SW 1271 (cell line): ENCODE results near the gene ALDH16A1.

Source experiments
- DNase-seq, 2 experiments: peaks; one replicate each; lab custom pipeline; 2025; lab: John Stamatoyannopoulos, UW

The ALDH16A1 gene

GRCh38 chr19:49453013-49453756 is at the start of gene ALDH16A1:
Gene ALDH16A1, plus strand, starts transcription at chr19:49453225. Its CDS starts 107 bp downstream, at chr19:49453332.
- peak; percentile 83 to 92 for DNase-seq

GRCh38 chr19:49403404-49404187 is 49.4 kb upstream of the ALDH16A1 start:
- DNase-seq, result peak in 1 of 2 experiments; percentile 24

- DNase-seq, result no peak
Measured at GRCh38 chr19:49407079-49407478, 45.9 kb upstream of the ALDH16A1 start.

- no peak for DNase-seq
Measured at GRCh38 chr19:49407482-49408015, 45.5 kb upstream of the ALDH16A1 start.

- no peak for DNase-seq
Measured at GRCh38 chr19:49408816-49409440, 44.1 kb upstream of the ALDH16A1 start.

GRCh38 chr19:49409441-49410029 is 43.5 kb upstream of the ALDH16A1 start:
- no peak for DNase-seq

- no peak for DNase-seq
Measured at GRCh38 chr19:49411681-49412326, 41.2 kb upstream of the ALDH16A1 start.

GRCh38 chr19:49413348-49413747 is 39.7 kb upstream of the ALDH16A1 start:
- DNase-seq, result no peak

GRCh38 chr19:49414256-49414655 is 38.8 kb upstream of the ALDH16A1 start:
- DNase-seq, result no peak

- no peak for DNase-seq
Measured at GRCh38 chr19:49415102-49415809, 37.8 kb upstream of the ALDH16A1 start.

GRCh38 chr19:49415810-49416200 is 37.2 kb upstream of the ALDH16A1 start:
- no peak for DNase-seq

GRCh38 chr19:49417088-49417487 is 35.9 kb upstream of the ALDH16A1 start:
- DNase-seq, result no peak

GRCh38 chr19:49418511-49418910 is 34.5 kb upstream of the ALDH16A1 start:
- DNase-seq, result no peak

GRCh38 chr19:49419173-49419572 is 33.9 kb upstream of the ALDH16A1 start:
- DNase-seq, result no peak

GRCh38 chr19:49420227-49420626 is 32.8 kb upstream of the ALDH16A1 start:
- DNase-seq, result no peak

- no peak for DNase-seq
Measured at GRCh38 chr19:49421039-49421877, 31.8 kb upstream of the ALDH16A1 start.

- DNase-seq, result no peak
Measured at GRCh38 chr19:49421878-49422202, 31.2 kb upstream of the ALDH16A1 start.

- DNase-seq, result no peak
Measured at GRCh38 chr19:49422407-49423070, 30.5 kb upstream of the ALDH16A1 start.
